Jurkat, Clone E6-1 (cell line): ENCODE results near the gene GGT1.
"Not testable (repeated sequence)": the region's sequence is repeated elsewhere in the genome, so short reads cannot be mapped to it uniquely, and the experiment has no call there.

Experiments
- DNase-seq: peaks from one replicate; pipeline ENCODE4 v3.0.0-alpha.2; 2011; ENCODE audit warnings: low read depth, low spot score
- H3K4me3 ChIP-seq: 2 replicates; pipeline ENCODE4 v1.5.1; 2011; ENCODE audit warnings: mild to moderate bottlenecking, low read length, control low read depth, moderate library complexity

Gene GGT1

DNA sequence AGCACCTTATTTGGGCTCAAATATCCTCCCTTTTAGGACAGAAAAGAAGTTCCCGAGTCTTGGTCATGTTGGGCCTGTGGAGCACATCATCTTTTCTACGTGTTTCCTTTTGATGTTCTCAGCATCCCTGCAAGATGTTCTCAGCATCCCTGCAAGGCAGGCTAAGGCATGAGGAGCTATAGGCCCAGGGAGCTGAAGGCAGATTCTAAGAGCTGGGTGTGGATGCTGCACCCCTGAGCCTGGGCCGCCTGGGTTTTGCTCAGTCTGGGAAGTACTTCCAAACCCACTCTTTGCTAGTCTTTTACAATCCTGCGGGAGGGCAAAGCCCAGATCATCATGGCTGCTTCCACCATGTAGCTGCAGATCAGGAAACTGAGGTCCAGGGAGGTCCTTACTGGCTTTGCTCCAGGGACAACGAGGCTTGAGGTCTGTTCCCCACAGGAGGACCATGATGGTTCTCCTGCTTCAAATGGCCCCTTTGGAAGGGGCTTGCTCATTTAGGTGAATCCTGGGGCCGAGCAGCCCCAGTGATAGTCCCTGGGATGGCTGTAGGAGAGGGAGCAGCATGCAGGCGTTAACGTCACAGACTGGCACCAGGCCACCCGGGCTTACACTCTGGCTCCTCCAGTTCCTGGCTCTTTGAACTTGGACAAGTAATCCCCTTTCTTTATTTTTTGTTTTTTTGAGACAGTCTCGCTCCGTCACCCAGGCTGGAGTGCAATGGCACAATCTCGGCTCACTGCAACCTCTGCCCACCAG is 20.8 kb upstream of the GGT1 start:
- DNase-seq = no peak
- H3K4me3 ChIP-seq = no peak overlapping the region

DNA sequence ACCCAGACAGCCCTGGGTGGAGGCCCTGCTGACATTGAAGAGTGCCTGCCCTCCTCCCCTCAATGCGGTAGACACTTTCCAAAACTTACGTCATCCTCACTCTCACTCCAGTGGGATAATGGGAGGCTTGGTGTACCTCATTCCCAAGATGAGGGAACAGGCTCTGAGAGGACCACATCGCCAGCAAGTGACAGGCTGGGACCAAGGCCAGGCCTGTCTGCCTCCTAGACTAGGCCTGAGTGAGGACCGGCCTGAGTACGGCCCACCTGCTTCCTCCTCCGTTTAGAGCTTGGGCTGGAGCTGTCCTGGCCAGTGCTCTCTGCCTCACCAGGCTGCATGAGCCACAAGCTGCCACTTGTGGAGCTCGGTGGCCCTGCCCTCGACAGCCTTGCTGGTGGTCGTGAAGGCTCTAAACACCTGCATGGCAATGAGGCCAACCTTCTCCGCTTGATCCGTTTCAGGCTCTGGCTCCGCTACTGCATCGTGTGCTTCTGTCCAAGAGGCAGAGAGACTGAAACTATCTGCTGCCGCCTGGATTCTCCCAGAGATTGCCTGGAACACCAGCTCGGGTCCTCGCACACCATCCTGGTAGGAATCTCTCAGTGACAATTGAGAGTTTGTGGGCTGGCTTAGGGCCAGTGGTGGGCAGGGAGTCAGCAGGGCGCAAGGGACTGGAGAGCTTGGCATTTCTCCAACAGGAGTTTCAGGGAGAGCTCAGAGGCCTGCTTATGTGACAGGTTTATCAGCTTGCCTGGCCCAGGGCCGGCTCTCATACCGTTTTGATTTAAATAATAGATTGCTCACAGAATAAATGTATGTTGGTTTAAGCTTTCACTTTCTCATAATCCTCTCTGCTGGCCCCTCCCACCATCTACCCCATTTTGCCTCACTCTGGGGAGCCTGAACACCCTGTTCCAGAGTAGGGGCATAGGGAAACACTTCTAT is 19.5 kb upstream of the GGT1 start:
- no peak overlapping the region for H3K4me3 ChIP-seq
- no peak for DNase-seq

DNA sequence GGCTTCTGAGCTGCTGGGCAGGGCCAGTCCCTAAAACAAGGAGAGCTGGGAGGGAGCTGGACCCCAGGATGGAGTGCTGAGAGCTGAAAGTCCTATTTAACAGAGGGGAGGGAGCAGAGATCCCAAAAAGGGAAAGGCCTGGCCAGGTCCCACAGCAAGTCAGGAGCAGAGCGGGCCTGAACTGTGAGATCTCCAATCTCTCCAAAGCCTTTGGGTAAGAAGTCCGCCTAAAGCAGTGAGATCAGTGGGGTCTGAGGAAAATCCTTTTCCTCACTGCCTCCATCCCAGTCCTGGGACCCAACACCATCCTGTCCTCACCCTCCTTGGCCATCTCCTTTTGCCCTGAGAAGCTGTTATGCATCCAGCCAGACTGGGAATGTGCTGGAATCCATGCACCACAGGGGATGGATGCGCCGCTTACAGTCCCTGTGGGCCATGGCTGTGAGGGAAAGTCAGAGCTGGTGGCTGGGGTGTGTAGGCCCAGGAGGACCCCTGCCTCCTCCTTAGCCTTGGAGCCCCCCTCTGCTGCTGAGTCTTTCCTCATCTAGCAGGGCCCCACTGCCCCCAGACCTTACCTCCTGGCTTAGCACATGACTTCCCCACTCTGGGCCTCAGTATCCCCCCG is 18.7 kb upstream of the GGT1 start:
- DNase-seq = no peak

DNA sequence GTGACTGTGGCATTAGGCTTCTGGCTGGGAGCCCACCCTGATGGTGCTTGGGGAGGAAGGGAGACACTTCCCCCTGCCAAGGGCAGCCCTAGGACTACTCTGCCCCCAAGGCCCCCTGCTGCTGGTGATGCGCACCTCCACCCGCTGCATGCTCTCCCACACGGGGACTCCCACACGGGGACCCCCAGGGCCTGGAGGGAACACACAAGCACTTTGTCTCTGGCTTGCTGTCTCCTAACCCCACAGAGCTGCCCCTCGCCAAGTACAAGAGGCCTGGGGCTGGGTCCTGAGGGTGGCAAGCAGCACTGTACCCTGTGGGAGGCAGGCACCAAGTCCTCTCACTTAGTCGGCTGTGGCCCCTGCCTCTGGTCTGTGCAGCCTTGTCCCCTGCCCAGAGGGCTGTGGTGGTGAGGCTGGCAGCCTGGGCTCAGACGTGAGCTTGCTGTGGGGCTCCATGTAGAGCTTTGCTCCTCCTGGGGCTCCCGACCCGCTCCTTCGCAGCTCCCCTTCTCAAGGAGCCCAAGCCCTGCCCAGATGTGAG is 18.1 kb upstream of the GGT1 start:
- DNase-seq = no peak
- H3K4me3 ChIP-seq = no peak overlapping the region

More for the DNA sequence above, 18.7 kb upstream of the GGT1 start:
- no peak overlapping the region for H3K4me3 ChIP-seq

DNA sequence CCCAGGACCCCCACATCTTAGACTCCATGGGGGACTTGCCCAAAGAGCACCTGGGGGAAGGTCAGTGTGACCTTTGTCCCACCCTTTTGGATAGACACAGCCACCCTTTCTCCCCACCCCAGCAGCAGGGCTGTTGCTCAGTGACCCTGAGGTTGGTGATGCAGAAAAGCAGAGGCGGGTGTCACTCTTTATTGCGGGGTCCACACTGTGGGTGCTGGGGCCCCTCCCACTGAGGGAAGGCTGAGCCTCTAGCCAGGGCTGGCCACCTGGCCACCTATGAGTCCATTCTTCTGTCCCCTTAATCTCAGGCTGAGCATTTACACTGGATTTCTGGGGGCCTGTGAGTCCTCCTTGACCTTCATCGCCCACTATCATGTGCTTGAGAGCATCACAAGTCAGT is 17.5 kb upstream of the GGT1 start:
- H3K4me3 ChIP-seq = no peak overlapping the region
- no peak for DNase-seq

DNA sequence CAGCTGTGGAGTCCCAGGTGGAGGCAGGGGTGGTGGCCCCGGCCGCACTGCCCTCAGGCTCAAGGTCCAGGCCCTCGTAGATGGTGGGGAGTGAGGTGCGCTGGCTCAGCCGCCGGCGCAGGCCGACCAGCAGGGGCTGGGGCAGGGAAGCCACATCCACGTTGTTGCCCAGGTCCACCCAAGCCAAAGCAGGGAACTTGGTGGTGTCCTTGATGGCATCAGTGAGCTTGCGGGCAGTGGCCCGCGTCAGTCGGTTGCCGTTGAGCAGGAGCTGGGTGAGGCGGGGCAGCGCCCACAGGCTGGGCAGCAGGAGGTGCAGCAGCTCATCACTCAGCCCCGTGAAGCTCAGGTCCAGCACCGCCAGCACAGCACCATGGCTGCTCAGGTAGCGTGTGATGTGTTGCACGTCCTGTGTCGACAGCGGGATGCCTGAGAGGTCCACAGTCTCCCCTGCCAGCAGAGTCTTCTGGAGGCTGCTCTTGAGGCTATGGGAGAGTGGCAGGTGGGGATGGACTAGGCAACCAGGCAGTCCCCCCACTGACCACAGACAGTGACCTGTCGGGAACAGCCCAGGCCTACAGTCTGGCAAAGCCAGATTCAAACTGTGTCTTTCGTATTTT is 17.0 kb upstream of the GGT1 start:
- no peak overlapping the region for H3K4me3 ChIP-seq
- DNase-seq = no peak

DNA sequence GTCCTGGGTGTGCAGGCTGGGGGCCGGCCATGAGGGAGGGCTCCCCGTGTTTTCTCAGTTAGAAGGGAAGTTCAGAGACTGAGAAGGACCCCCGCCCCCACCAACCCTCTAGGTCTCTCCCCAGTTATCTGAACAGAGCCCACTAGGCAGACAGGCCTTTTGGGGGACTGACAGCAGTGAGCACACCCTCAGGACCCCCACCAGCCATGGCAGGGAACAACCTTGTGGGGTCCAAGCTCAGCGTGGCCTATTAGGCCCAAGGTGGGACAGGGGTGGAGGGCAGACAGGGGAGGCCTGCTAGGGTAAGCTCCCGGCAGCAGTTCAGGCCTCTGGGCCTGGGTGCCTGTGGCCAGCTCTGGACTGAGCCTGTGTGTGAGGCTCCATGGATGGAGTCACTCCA is 15.7 kb upstream of the GGT1 start:
- DNase-seq = no peak
- H3K4me3 ChIP-seq = no peak overlapping the region

DNA sequence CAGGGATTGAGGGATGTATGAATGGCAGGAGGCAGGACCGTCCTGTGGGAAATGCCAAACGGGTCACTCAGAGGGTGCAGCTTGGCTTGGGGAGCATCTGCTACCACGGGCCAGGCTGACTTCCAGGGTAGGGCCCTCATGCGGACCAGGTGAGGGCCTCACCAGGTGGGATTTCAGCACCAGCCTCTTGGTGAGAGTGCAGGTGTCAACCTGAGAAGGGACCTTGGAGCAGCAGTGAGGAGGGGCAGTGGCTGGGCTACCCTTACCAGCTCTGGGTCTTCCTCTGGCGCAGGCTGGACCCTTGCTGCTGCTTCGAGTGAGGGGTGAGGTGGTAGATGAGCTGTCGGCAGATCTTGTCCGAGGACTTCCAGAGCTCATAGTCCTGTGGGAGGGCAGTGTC is 15.0 kb upstream of the GGT1 start:
- no peak for DNase-seq
- H3K4me3 ChIP-seq = no peak overlapping the region

DNA sequence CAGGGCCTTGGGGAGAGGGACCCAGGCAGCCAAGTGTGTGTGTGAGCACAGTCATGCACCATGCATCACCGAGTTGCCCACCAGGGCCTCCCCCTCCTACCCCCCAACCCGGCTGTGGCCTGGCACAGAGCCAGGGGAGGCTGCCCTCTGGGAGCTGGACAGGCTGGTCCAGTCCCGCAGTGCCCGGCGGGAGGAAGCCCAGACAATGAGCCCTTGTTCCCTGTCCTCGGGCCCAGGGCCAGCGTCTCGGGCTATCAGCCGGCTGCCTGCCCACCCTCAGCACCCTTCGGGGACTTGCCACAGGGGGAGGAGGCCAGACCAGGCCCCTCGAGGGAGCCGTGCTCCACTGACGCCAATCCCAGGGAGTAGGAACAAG is 14.6 kb upstream of the GGT1 start:
- no peak overlapping the region for H3K4me3 ChIP-seq
- DNase-seq = no peak

DNA sequence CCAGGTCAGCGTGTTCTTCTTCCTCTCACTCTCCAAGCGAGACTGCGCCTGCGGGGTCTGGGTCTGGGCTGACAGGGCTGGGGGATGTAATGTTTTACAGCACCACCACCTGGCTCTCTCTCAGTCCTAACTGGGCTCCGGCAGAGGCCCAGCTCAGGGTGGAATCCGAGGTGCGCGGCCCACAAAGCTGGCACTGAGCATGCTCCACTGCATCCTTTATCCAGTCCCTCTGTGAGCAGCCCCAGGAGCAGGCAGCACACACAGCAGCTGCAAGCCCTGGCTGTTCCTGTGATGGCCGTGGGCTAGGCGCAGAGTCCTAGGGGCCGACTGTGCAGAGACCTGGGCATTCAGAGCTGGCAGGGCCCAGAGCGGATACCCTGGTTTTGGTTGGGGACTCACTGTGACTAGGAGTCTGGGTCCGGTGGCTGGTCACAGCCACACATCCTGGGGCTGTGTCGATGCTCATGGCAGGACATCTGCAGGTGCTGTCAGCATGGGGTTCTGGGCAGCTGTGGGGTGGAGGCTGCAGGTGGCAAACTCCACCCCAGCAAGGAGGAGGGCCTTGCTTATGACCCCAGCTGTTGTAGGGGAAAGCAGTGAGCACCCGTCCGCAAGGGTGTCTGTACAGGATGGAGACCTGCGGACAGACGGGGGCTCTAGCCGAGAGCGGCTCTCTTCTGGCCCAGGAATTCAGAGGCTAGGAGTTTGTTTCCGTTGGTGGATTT is 14.1 kb upstream of the GGT1 start:
- DNase-seq = no peak
- H3K4me3 ChIP-seq = no peak overlapping the region

DNA sequence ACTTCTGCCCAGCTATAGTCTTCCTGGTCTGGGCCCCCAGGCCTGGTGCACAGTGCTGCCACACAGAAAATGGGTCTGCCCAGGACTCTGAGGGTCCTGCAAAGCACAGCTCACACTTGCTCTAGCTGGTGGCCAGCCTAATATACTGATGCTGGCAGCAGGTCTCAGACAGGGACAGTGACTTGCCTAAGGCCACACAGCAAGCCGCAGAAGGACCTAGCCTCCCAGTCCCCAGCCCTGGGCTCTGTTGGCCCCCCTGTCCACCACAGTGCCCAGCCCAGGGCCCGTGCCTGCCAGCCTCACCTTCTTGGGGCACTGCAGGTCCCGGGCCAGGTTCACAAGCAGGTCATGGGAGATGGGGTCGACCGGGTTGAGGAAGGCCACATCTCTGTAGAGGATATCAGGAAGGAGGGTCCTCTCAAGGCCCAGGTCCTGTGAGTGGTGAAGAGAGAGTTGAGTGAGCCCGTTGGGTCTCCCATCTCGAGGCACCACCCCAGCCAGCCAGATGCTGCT is 13.4 kb upstream of the GGT1 start:
- no peak for DNase-seq
- H3K4me3 ChIP-seq = no peak overlapping the region

DNA sequence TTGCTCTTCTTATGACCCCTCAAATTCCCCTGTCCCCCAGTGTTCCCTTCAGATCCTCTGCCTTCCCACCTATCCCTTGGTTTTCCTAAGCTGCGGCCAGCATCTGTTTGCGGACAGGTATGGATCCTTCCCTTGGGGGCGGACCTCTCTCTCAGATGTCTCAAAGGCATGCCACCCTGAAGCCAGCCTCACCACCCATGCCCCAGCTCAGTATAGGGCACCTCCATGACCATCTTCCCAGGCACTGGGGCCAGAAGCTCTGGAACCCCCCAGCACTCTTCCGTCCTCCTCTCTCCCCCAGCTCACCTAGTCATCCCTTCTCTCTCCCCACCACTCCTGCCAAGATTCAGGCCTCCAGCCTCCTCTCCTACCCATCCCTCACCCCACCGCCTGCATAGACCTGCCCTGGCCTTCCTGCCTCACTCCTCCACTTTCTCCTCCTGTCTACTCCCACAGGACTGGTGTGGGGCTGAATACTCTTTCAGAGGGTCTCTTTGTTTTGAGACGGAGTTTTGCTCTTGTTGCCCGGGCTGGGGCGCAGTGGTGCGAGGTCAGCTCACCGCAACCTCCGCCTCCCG is 12.3 kb upstream of the GGT1 start:
- no peak overlapping the region for H3K4me3 ChIP-seq
- no peak for DNase-seq

DNA sequence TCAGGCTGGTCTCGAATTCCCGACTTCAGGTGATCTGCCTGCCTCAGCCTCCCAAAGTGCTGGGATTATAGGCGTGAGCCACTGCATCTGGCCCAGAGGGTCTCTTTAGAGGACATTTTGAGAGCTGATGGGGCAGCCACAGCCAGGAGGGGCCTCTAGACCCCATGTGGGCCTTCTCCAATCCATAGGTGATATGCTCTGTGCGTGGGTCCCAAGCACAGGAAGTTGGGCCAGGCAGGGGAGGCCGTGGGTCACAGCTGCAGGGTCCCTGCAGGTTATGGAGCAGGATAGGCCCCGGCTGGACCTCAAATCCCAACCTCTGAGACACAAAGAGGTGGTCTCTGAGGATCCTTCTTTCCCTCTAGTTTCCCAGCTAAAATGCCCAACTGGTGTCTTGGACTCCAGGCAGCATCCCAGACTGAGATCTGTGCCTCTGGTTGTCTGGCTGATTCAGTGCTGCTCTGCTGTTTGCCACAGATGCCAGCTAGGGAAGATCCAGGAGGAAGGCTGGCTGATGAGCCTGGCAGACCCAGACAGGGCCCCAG is 11.6 kb upstream of the GGT1 start:
- no peak overlapping the region for H3K4me3 ChIP-seq
- no peak for DNase-seq

DNA sequence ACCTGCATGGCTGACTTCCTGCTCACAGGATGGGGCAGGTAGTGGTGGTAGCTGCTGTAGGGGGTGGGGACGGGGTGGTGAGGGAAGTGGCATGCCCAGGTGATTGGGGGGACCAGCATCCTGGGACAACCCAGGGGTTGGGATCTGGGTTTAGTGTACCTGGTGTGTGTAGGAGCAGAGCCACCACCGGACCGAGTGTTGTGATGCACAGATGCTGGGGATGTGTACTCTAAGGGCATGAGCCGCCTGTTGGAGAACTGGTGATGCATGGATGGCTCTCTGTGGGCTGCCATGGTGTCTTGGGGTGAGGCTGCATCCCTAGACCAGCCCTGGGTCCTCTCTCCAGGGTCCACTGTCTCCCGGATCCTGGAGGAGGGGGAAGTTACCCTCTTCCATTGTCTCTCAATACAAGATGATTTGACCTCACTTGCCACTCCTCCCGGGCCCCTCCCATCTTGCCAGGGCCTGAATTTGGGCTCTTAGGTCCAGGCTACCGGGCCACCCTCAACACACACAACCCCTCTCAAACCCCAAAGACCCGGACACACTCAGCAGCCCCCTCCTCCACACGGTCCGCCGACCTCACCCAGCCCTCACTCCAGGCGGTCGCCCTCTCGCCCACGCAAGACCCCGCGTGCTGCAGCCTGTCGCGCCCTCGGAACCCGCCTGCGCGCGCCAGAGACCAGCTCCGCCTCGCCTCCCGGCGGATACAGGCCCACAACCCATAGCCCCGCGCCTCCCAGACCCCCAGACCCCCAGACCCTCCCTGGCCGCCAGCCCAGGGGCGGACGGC is 10.7 kb upstream of the GGT1 start:
- no peak overlapping the region for H3K4me3 ChIP-seq
- no peak for DNase-seq

DNA sequence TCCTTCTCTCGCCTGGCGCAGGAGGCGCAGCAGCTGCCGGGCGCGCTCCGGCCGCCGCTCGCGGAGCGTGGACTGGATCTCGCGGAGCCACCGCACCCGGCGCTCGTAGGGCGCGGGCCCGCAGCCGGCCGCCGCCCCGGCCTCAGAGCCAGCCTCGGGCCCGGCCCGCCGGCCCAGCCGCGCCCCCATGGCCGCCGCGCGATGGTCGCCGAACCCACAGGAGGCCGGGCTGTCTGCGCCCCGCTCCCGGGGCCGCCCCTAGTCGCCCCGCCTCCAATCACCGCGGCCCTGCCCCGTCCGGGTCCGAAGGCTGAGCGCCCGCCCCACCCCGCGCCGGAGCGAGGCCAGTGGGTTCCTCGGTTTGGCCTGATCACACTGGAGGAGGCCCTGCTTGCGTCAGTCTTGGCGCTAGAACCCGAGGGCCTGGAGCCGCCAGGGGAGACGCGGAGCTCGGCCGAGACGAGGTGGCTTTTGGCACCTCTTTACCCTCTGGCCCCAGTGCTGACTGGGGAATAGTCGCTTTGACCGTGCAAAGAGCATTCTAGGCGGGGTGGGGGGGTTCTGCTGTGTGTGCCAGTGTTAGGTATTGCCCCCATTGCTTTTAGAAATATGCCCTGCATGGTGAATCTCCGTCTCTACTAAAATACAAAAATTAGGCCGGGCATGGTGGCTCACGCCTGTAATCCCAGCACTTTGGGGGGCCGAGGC is 10.0 kb upstream of the GGT1 start, which contains the start of gene LRRC75B:
TSS of gene LRRC75B (minus strand) at position 223 of the 708 bp plus-strand sequence. CDS start at position 189, 34 bp downstream.
- DNase-seq = no peak
- no peak within 1 kb of the TSS for H3K4me3 ChIP-seq

DNA sequence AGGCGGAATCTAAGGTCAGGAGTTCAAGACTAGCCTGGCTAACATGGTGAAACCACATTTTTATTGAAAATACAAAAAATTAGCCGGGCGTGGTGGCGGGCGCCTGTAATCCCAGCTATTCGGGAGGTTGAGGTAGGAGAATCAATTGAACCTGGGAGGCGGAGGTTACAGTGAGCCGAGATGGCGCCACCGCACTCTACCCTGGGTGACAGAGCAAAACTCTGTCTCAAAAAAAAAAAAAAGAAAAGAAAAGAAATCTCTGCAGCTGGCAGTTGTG is 9.5 kb upstream of the GGT1 start:
- DNase-seq, H3K4me3 ChIP-seq: not testable (repeated sequence)
